AML-193 (cell line): ENCODE measurements around the gene NSG2.

Experiments
- DNase-seq, 2 experiments: peaks; one replicate each; lab custom pipeline; 2025; lab: John Stamatoyannopoulos, UW

NSG2 gene

GRCh38 chr5:174059247-174059646, 13.7 kb downstream of the NSG2 start:
- no peak for DNase-seq

GRCh38 chr5:174063082-174063756, 17.7 kb downstream of the NSG2 start:
- DNase-seq = no peak

- DNase-seq = no peak
These were observed 18.7 kb downstream of the NSG2 start for GRCh38 chr5:174064171-174064570.

DNA sequence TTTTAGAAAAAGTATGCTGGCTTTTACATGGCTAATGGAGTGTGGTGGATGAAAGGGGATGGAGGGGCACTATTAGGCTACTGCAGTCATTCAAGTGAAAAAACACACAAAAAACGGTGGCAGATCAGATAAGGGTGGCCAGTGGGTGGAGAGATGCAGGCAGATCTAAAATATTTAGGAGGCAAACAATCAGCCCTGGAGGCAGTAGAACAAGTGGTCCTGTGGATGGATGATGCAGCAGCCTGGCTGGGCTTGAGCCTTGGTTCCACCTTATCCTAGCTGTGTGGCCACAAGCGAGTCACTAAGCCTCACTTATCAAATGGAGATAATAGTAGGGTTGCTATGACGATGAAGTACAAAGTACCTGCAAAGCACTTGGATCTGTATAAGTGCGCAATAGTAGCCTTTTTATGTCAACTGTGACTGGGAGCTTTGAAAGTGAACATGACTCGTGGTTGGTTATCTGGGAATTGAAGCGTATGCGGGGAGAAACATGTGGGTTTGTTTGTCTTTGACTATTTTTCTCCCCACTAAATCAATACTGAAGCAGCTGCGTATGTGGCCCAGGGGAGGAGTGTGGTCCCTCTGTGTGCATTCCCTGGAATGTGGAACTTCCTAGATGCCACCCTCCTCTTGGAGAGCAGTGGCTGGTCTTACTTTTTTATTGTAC, 20.2 kb downstream of the NSG2 start:
- no peak for DNase-seq

- DNase-seq = no peak
These were observed 22.0 kb downstream of the NSG2 start for GRCh38 chr5:174067499-174067898.

- DNase-seq = no peak
These were observed 26.0 kb downstream of the NSG2 start for GRCh38 chr5:174071484-174071883.

- DNase-seq = no peak
These were observed 27.7 kb downstream of the NSG2 start for GRCh38 chr5:174073122-174073660.

DNA sequence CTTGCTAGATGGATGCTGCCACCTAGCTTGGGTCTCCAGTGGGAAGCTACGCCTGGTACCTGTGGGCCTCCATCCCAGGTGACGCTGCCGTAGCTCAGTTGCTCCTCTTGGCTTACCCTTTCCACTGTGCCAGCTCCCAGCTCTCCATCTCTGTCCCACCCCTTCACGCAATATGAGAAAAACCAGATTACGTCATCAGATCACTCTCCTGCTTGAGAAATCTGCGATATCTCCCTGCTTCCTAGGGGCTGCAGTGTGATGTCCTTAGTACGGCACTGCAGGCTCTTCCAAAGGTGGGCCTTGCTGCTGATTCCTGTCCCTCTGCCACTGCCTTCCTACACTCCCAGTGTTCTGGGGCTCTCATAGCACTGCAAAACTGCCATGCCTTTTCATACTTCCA, 28.9 kb downstream of the NSG2 start:
- DNase-seq = no peak

GRCh38 chr5:174078416-174078815, 32.9 kb downstream of the NSG2 start:
- DNase-seq = no peak

GRCh38 chr5:174082286-174082685, 36.8 kb downstream of the NSG2 start:
- no peak for DNase-seq

- DNase-seq = no peak
These were observed 37.7 kb downstream of the NSG2 start for GRCh38 chr5:174083056-174083827.

- DNase-seq = no peak
These were observed 39.2 kb downstream of the NSG2 start for GRCh38 chr5:174084691-174085154.

GRCh38 chr5:174086751-174087150, 41.2 kb downstream of the NSG2 start:
- no peak for DNase-seq

GRCh38 chr5:174087783-174088182, 42.3 kb downstream of the NSG2 start:
- no peak for DNase-seq

DNA sequence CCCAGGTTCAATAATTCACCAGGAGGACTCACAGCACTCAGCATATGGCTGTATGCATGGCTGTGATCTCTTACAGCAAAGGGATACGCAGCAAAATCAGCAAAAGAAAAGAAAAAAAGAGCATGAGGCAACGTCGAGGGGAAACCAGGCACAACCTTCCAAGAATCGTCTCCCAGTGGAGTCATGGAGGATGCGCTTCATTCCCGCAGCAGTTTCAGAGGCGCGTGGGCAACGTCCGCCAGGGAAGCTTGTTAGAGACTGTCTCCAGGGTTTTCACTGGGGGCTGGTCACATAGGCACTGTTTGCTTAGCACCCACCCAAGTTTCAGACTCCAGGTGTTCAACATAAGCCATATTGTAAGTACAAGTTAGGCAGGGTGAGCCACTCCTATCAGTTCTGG, 44.6 kb downstream of the NSG2 start:
- no peak for DNase-seq

- DNase-seq = no peak
These were observed 47.6 kb downstream of the NSG2 start for GRCh38 chr5:174093123-174093522.

DNA sequence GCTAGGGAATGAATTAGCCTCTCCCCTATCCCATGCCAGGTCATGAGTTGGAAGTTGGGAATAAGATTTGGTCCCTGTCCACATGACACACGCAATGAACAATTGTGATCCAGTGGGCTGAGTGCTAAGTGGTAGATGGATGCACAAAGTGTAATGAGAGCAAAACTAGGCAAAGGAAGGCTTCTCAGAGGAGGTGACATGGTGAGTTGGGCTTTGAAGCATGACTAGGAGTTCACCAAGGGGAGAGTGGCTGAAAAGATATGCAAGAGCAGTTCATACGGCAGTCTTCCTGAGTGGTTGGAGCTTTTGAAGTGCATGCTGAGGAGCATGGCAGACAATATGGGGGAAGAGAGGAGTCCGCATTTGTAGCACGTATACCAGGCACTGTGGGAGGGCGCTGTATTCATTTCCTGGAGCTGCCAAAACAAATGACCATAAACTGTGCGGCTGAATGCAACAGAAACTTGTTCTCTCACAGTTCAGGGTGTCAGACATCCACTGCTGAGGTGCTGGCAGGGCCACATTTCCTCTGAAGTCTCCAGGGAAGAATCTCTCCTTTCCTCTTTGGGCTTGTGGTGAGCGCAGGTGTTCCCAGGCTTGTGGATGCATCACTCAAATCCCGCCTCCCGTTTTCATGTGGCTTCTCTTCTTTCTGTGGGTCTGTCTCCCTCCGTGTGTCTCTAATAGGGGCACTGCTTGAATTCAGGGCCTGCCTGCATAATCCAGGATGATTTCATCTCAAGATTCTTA, 49.5 kb downstream of the NSG2 start:
- no peak for DNase-seq

GRCh38 chr5:174096619-174097018, 51.1 kb downstream of the NSG2 start:
- DNase-seq = no peak

- DNase-seq = no peak
These were observed 52.1 kb downstream of the NSG2 start for GRCh38 chr5:174097486-174098185.

- DNase-seq = no peak
These were observed 53.2 kb downstream of the NSG2 start for GRCh38 chr5:174098694-174099093.

DNA sequence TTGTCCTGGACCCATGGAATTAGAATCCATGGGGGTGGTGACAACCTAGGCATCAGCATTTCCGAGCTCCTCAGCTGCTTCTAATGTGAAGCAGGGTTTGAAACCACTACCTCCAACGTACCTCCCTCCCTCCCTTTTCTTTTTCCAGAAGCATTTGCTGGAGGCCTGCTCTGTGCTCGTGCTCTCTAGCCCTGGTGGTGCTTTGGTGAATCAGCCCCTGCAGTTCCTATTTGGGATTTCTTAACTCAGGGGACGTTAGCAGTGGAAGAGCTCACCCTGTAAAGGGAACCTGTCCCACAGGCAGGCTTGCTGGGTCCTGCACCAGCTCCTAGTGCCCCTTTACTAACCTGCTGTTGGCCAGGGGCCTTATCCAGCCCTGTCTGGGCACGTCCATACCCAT, 55.0 kb downstream of the NSG2 start:
- no peak for DNase-seq
